HG02981 (cell line): Measurements from ENCODE around the gene WTIP.
"Not testable (repeated sequence)": the region's sequence is repeated elsewhere in the genome, so short reads cannot be mapped to it uniquely, and the experiment has no call there.

Source experiments
- ATAC-seq: cut with Tn5 transposase; IDR thresholded peaks from one replicate; pipeline ENCODE4 v1.9.1; 2021; ENCODE audit warnings: mild to moderate bottlenecking, moderate library complexity; ENCODE audit not compliant: unreplicated experiment

WTIP gene

GRCh38 chr19:34480971-34481841 lies at the start of gene WTIP:
TSS of gene WTIP (plus strand) at chr19:34481758. CDS start at chr19:34481975, 217 bp downstream.
- no peak for ATAC-seq

GRCh38 chr19:34432797-34433196 lies 48.8 kb upstream of the WTIP start:
- no peak for ATAC-seq

- ATAC-seq = no peak
Observed at GRCh38 chr19:34436716-34437115, 44.8 kb upstream of the WTIP start.

GRCh38 chr19:34448191-34448590 lies 33.4 kb upstream of the WTIP start:
- no peak for ATAC-seq

- ATAC-seq = no peak
Observed at GRCh38 chr19:34452723-34453122, 28.8 kb upstream of the WTIP start.

GRCh38 chr19:34454091-34454490 lies 27.5 kb upstream of the WTIP start:
- no peak for ATAC-seq

- no peak for ATAC-seq
Observed at GRCh38 chr19:34454685-34455084, 26.9 kb upstream of the WTIP start.

- ATAC-seq = not testable (repeated sequence)
Observed at GRCh38 chr19:34455783-34456480, 25.6 kb upstream of the WTIP start.

GRCh38 chr19:34457446-34457845 lies 24.1 kb upstream of the WTIP start:
- no peak for ATAC-seq

GRCh38 chr19:34458677-34459076 lies 22.9 kb upstream of the WTIP start:
- ATAC-seq = no peak

GRCh38 chr19:34459614-34460013 lies 21.9 kb upstream of the WTIP start:
- no peak for ATAC-seq

GRCh38 chr19:34461375-34462100 lies 20.0 kb upstream of the WTIP start:
- ATAC-seq = no peak

- not testable (repeated sequence) for ATAC-seq
Observed at GRCh38 chr19:34464785-34465184, 16.8 kb upstream of the WTIP start.

GRCh38 chr19:34468409-34468808 lies 13.1 kb upstream of the WTIP start:
- no peak for ATAC-seq

GRCh38 chr19:34469026-34469425 lies 12.5 kb upstream of the WTIP start:
- ATAC-seq = not testable (repeated sequence)

GRCh38 chr19:34471906-34472700 lies 9.5 kb upstream of the WTIP start:
- ATAC-seq = no peak

GRCh38 chr19:34474233-34474989 lies 7.1 kb upstream of the WTIP start:
- ATAC-seq = no peak

GRCh38 chr19:34475026-34475974 lies 6.3 kb upstream of the WTIP start:
- no peak for ATAC-seq
